ENCODE data around the gene CFAP157.
A peak's percentile ranks its signal among the peaks of the same experiment; 100 is the strongest.

The CFAP157 gene

DNA sequence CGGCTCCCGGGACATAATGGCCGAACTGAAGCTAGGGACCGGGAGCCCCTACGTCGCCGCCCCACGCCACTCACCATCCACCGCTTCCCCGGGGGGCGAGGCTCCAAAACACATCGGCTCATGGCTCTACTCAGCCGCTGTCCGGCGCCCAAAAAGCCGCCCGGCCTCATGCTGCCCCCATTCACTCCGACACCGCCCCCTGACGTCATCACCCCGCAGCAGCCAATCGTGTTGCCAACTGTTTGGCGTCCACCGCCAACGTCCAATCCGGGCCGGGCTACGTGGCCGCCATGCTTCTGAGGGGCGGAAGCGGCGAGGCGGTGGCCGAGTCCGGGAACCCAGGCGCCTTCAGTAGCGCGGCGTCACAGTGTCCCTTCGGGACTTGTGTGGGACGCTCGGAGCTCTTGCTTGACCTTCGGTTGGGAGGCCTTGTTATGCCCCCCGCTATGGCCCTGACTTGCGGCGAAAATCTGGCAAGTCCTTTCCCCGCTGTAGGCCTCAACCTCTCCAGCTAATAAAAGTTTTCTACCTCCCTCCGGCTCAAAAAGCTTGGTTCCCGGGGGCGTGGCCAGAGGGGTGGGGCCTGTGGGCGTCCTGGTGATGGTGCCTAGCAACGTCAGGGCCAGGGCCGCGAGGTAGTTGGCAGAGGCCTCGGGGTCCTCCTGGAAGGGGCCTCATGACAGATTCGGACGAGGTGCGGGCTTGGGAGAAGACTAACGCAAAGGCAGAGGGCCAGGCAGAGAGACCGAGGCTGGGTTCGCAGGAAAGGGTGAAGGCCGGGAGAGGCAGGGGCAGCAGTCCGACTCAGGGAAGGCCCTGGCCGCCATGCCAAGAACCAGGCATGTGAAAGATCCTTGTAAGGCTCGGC lies 8.9 kb downstream of the CFAP157 start, which contains the start of the genes PTRH1 and TTC16:
Gene PTRH1, minus strand, starts transcription at position 194 of the 868 bp plus-strand sequence. Its CDS starts 24 bp downstream, at position 170.
Gene TTC16, plus strand, starts transcription at position 610 of the 868 bp plus-strand sequence. Its CDS starts 67 bp downstream, at position 677.
- Histone ChIP-seq H2BK120ac (ENCODE audit: low read depth, low read length) (no peak within 1 kb of the TSS), H3K9ac (ENCODE audit: low read depth, low read length, poor library complexity) (peak within 1 kb of the TSS; percentile 83), H3K27ac (replicated peaks; ENCODE audit: low read length) (no peak within 1 kb of the TSS), H4K91ac (ENCODE audit: low read depth, low read length, poor library complexity) (no peak within 1 kb of the TSS), H3K27me3 (ENCODE audit: control insufficient read depth in 3 of 3, insufficient read depth in 3 of 3, low read depth in 1 of 3, low read length in 3 of 3) (peaks cover 0 to 10% (median 0%) of the 10 kb centered on the region in 3 experiments), H3K14ac (ENCODE audit: low read length) (peak within 1 kb of the TSS; percentile 56), H3K4me2 (ENCODE audit: insufficient read depth, low read length, poor library complexity, severe bottlenecking) (peak within 1 kb of the TSS; percentile 93), H3K4me1 (ENCODE audit: control insufficient read depth in 2 of 2, insufficient read depth in 1 of 2, low read depth in 1 of 2, low read length in 2 of 2) (peaks cover 6 to 28% of the 10 kb centered on the region in 2 donors), H2BK5ac (ENCODE audit: low read length) (no peak within 1 kb of the TSS), H3K79me1 (ENCODE audit: low read depth, low read length) (peaks cover 4% of the 10 kb centered on the region), H2AK5ac (ENCODE audit: low read depth, low read length) (peak within 1 kb of the TSS; percentile 90), H4K8ac (ENCODE audit: low read depth, low read length) (no peak within 1 kb of the TSS), H3K9me3 (replicated peaks in 1 of 2; ENCODE audit: control insufficient read depth in 2 of 2, insufficient read depth in 1 of 2, low read depth in 1 of 2, low read length in 2 of 2) (no peaks in the 10 kb centered on the region), H3K18ac (ENCODE audit: low read length) (peak within 1 kb of the TSS; percentile 85), H2BK15ac (ENCODE audit: low read length) (peak within 1 kb of the TSS; percentile 20), H2AFZ (ENCODE audit: low read length) (peak within 1 kb of the TSS; percentile 95), H3K23ac (ENCODE audit: low read depth, low read length, poor library complexity) (peak within 1 kb of the TSS; percentile 75), H3K4ac (ENCODE audit: low read length) (no peak within 1 kb of the TSS), H3K36me3 (replicated peaks in 1 of 2; ENCODE audit: control insufficient read depth in 2 of 2, insufficient read depth in 2 of 2, low read length in 2 of 2) (no peaks in the 10 kb centered on the region), H2BK12ac (ENCODE audit: low read length) (no peak within 1 kb of the TSS), H3K4me3 (ENCODE audit: low read length in 2 of 2) (peak within 1 kb of the TSS; percentile 69 to 85)
- no CpG with 5 or more reads among the region's 65 CpGs for WGBS, 2 donors (ENCODE audit: extremely low coverage in 2 of 2, insufficient read length in 2 of 2, insufficient replicate concordance in 1 of 2)
- DNase-seq (ENCODE audit: low spot score) = peak; percentile 95

DNA sequence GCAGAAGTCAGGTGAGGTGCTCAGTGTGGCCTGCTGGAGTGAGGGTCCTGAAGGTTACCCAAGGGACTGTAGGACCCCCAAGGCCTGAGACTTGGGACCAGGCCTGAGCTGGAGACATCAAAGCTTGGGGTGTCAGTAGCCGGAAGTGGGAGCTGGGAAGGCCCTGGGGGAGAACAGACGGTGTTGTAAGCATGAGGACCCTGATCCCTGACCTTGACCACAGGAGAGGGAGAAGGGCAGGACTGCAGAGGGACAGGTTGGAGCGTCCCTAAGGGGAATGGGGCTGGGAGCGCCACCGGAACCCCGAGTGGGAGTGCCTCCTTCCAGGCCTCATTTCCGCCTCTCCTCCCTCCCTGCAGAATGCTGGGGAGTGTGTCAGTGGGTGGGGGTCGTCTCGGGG lies 9.6 kb downstream of the CFAP157 start:
- peak overlapping the region in 1 of 2 donors; percentile 69 for H3K4me3 ChIP-seq (ENCODE audit: low read length in 2 of 2)
- peak overlapping the region; percentile 90 for H2AK5ac ChIP-seq (ENCODE audit: low read depth, low read length)
- H4K91ac ChIP-seq (ENCODE audit: low read depth, low read length, poor library complexity) = no peak overlapping the region
- no peaks in the 10 kb centered on the region for H3K36me3 ChIP-seq (replicated peaks in 1 of 2; ENCODE audit: control insufficient read depth in 2 of 2, insufficient read depth in 2 of 2, low read length in 2 of 2)
- H3K27ac ChIP-seq (replicated peaks; ENCODE audit: low read length) = no peak overlapping the region
- no peak overlapping the region for H3K4ac ChIP-seq (ENCODE audit: low read length)
- no CpG with 5 or more reads among the region's 9 CpGs for WGBS, 2 donors (ENCODE audit: extremely low coverage in 2 of 2, insufficient read length in 2 of 2, insufficient replicate concordance in 1 of 2)
- H2AFZ ChIP-seq (ENCODE audit: low read length) = peak overlapping the region; percentile 95
- no peak overlapping the region for H2BK120ac ChIP-seq (ENCODE audit: low read depth, low read length)
- peaks cover 4% of the 10 kb centered on the region for H3K79me1 ChIP-seq (ENCODE audit: low read depth, low read length)
- no peak overlapping the region for H2BK5ac ChIP-seq (ENCODE audit: low read length)
- H3K9ac ChIP-seq (ENCODE audit: low read depth, low read length, poor library complexity) = no peak overlapping the region
- H3K23ac ChIP-seq (ENCODE audit: low read depth, low read length, poor library complexity) = peak overlapping the region; percentile 43
- H3K4me2 ChIP-seq (ENCODE audit: insufficient read depth, low read length, poor library complexity, severe bottlenecking) = peak overlapping the region; percentile 93
- H2BK12ac ChIP-seq (ENCODE audit: low read length) = no peak overlapping the region
- peak overlapping the region; percentile 85 for H3K18ac ChIP-seq (ENCODE audit: low read length)
- peak overlapping the region; percentile 20 for H2BK15ac ChIP-seq (ENCODE audit: low read length)
- DNase-seq (ENCODE audit: low spot score) = no peak
- no peaks in the 10 kb centered on the region for H3K9me3 ChIP-seq (replicated peaks in 1 of 2; ENCODE audit: control insufficient read depth in 2 of 2, insufficient read depth in 1 of 2, low read depth in 1 of 2, low read length in 2 of 2)
- H4K8ac ChIP-seq (ENCODE audit: low read depth, low read length) = no peak overlapping the region
- peaks cover 6 to 21% of the 10 kb centered on the region in 2 donors for H3K4me1 ChIP-seq (ENCODE audit: control insufficient read depth in 2 of 2, insufficient read depth in 1 of 2, low read depth in 1 of 2, low read length in 2 of 2)
- H3K27me3 ChIP-seq (ENCODE audit: control insufficient read depth in 3 of 3, insufficient read depth in 3 of 3, low read depth in 1 of 3, low read length in 3 of 3) = peaks cover 0 to 10% (median 0%) of the 10 kb centered on the region in 3 experiments
- peak overlapping the region; percentile 56 for H3K14ac ChIP-seq (ENCODE audit: low read length)

DNA sequence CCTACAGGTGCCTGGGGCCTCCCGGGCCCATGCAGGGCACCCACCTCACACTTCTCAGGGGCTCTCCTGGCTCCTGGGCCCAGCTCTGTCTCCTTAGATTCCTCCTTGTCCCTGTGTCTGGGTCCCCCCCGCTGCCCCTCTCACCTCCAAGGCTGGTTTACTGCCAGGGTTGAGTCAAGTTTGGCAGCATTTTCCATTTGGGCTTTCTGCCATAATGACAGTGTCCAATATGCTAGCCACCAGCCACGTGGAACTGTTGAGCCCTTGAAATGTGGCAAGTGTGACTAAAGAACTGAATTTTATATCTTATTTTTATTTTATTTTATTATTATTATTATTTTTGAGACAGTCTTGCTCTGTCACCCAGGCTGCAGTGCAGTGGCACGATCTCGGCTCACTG lies 11.0 kb downstream of the CFAP157 start:
- H2BK15ac ChIP-seq (ENCODE audit: low read length) = no peak overlapping the region
- no peak overlapping the region for H2BK120ac ChIP-seq (ENCODE audit: low read depth, low read length)
- peaks cover 0 to 10% (median 9%) of the 10 kb centered on the region in 3 experiments for H3K27me3 ChIP-seq (ENCODE audit: control insufficient read depth in 3 of 3, insufficient read depth in 3 of 3, low read depth in 1 of 3, low read length in 3 of 3)
- H3K27ac ChIP-seq (replicated peaks; ENCODE audit: low read length) = no peak overlapping the region
- H4K91ac ChIP-seq (ENCODE audit: low read depth, low read length, poor library complexity) = no peak overlapping the region
- no peak overlapping the region for H4K8ac ChIP-seq (ENCODE audit: low read depth, low read length)
- DNase-seq (ENCODE audit: low spot score) = no peak
- no peaks in the 10 kb centered on the region for H3K36me3 ChIP-seq (replicated peaks in 1 of 2; ENCODE audit: control insufficient read depth in 2 of 2, insufficient read depth in 2 of 2, low read length in 2 of 2)
- H3K4ac ChIP-seq (ENCODE audit: low read length) = no peak overlapping the region
- H3K9ac ChIP-seq (ENCODE audit: low read depth, low read length, poor library complexity) = no peak overlapping the region
- H3K4me3 ChIP-seq (ENCODE audit: low read length in 2 of 2) = no peak overlapping the region
- peak overlapping the region; percentile 60 for H2BK5ac ChIP-seq (ENCODE audit: low read length)
- H3K23ac ChIP-seq (ENCODE audit: low read depth, low read length, poor library complexity) = no peak overlapping the region
- no peaks in the 10 kb centered on the region for H3K9me3 ChIP-seq (replicated peaks in 1 of 2; ENCODE audit: control insufficient read depth in 2 of 2, insufficient read depth in 1 of 2, low read depth in 1 of 2, low read length in 2 of 2)
- H3K4me1 ChIP-seq (ENCODE audit: control insufficient read depth in 2 of 2, insufficient read depth in 1 of 2, low read depth in 1 of 2, low read length in 2 of 2) = peaks cover 6 to 13% of the 10 kb centered on the region in 2 donors
- no peak overlapping the region for H3K4me2 ChIP-seq (ENCODE audit: insufficient read depth, low read length, poor library complexity, severe bottlenecking)
- no peak overlapping the region for H3K14ac ChIP-seq (ENCODE audit: low read length)
- H3K18ac ChIP-seq (ENCODE audit: low read length) = no peak overlapping the region
- no peak overlapping the region for H2AK5ac ChIP-seq (ENCODE audit: low read depth, low read length)
- no CpG with 5 or more reads among the region's 5 CpGs for WGBS, 2 donors (ENCODE audit: extremely low coverage in 2 of 2, insufficient read length in 2 of 2, insufficient replicate concordance in 1 of 2)
- no peak overlapping the region for H2AFZ ChIP-seq (ENCODE audit: low read length)
- H3K79me1 ChIP-seq (ENCODE audit: low read depth, low read length) = peaks cover 4% of the 10 kb centered on the region
- no peak overlapping the region for H2BK12ac ChIP-seq (ENCODE audit: low read length)
